Measurements from ENCODE around the gene CHTOP. TPM values are rescaled to one million over a fixed set of nuclear protein-coding genes. Genes with fewer than 3 reads are reported as not detected.
A peak's percentile ranks its signal among the peaks of the same experiment; 100 is the strongest.

CHTOP gene
- total and polyA plus RNA-seq, 2 of the 13 experiments (the other 11 are each of a cell fraction or from before 2014, with no cell fraction given) = 38.0 to 51.9 TPM

DNA sequence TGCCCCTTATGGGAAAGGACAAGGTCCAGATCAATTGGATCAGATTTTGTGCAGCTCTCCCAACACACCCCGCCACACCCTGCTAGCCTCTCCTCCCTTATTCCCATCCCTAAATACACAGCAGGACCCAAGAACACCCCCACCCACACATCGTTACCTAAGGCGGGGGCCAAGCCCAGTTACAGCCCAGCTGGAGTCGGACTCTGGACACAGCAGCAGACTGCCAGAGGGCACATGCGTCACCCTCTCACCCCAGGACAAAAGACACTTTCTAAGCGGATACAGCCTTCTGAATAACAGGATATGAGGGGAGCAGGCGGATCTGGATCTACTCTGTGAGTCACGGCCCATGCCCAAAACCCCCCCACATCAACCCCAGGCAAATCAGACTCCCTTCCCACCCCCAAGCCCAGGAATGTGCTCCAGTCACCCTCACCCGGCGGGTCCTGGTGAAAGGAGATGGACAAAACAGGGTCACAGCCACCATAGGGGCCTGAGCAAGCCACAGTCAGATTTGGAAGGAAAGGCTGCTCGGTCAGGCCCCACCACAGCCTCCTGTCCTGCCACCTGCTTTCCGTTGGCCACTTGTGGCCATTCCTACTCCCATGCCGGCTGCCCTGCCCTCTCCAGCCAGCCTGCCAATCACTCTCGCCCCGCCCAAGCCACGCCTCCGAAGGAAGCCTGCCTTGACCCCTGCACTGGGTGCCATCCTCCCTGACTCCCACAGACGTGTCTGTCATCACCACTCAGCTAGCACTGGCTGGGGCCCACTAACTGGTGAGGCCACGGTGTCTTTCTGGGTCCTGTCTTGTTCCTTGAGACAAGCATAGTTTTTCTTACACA, 24.9 kb upstream of the CHTOP start (continued):
- TF ChIP-seq, protein P1, sequence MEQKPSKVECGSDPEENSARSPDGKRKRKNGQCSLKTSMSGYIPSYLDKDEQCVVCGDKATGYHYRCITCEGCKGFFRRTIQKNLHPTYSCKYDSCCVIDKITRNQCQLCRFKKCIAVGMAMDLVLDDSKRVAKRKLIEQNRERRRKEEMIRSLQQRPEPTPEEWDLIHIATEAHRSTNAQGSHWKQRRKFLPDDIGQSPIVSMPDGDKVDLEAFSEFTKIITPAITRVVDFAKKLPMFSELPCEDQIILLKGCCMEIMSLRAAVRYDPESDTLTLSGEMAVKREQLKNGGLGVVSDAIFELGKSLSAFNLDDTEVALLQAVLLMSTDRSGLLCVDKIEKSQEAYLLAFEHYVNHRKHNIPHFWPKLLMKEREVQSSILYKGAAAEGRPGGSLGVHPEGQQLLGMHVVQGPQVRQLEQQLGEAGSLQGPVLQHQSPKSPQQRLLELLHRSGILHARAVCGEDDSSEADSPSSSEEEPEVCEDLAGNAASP (CRISPR knock-in tag; IDR thresholded peaks at IDR 0.05; ENCODE audit: borderline replicate concordance) = peak; percentile 82; the same call in 1 of the 2 replicates
- no peak for TF ChIP-seq ZFP1 (CRISPR knock-in tag; IDR thresholded peaks at IDR 0.05)
- peak; percentile 53; the same call in 1 of the 2 replicates for TF ChIP-seq RXRB (CRISPR knock-in tag; IDR thresholded peaks at IDR 0.05; ENCODE audit: borderline replicate concordance)
- TF ChIP-seq, protein P2, sequence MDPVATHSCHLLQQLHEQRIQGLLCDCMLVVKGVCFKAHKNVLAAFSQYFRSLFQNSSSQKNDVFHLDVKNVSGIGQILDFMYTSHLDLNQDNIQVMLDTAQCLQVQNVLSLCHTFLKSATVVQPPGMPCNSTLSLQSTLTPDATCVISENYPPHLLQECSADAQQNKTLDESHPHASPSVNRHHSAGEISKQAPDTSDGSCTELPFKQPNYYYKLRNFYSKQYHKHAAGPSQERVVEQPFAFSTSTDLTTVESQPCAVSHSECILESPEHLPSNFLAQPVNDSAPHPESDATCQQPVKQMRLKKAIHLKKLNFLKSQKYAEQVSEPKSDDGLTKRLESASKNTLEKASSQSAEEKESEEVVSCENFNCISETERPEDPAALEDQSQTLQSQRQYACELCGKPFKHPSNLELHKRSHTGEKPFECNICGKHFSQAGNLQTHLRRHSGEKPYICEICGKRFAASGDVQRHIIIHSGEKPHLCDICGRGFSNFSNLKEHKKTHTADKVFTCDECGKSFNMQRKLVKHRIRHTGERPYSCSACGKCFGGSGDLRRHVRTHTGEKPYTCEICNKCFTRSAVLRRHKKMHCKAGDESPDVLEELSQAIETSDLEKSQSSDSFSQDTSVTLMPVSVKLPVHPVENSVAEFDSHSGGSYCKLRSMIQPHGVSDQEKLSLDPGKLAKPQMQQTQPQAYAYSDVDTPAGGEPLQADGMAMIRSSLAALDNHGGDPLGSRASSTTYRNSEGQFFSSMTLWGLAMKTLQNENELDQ (CRISPR knock-in tag; IDR thresholded peaks at IDR 0.05; ENCODE audit: borderline replicate concordance) = no peak
- TF ChIP-seq HNRNPUL1 (IDR thresholded peaks at IDR 0.05; ENCODE audit: low read depth, low read length) = no peak
- TF ChIP-seq ZNF446 (CRISPR knock-in tag; IDR thresholded peaks at IDR 0.05) = no peak
- TF ChIP-seq, protein P3, sequence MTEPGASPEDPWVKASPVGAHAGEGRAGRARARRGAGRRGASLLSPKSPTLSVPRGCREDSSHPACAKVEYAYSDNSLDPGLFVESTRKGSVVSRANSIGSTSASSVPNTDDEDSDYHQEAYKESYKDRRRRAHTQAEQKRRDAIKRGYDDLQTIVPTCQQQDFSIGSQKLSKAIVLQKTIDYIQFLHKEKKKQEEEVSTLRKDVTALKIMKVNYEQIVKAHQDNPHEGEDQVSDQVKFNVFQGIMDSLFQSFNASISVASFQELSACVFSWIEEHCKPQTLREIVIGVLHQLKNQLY (CRISPR knock-in tag; IDR thresholded peaks at IDR 0.05) = peak; percentile 35; the same call in 1 of the 2 replicates
- no peak for TF ChIP-seq PAX8 (CRISPR knock-in tag; IDR thresholded peaks at IDR 0.05; ENCODE audit: borderline replicate concordance)
- peak; percentile 89; the same call in 1 of the 2 replicates for TF ChIP-seq ZNF543 (CRISPR knock-in tag; IDR thresholded peaks at IDR 0.05)
- TF ChIP-seq, protein P4, sequence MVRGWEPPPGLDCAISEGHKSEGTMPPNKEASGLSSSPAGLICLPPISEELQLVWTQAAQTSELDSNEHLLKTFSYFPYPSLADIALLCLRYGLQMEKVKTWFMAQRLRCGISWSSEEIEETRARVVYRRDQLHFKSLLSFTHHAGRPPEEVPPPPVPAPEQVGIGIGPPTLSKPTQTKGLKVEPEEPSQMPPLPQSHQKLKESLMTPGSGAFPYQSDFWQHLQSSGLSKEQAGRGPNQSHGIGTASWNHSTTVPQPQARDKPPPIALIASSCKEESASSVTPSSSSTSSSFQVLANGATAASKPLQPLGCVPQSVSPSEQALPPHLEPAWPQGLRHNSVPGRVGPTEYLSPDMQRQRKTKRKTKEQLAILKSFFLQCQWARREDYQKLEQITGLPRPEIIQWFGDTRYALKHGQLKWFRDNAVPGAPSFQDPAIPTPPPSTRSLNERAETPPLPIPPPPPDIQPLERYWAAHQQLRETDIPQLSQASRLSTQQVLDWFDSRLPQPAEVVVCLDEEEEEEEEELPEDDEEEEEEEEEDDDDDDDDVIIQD (CRISPR knock-in tag; IDR thresholded peaks at IDR 0.05; ENCODE audit: low read depth) = no peak
- TF ChIP-seq, protein P5, sequence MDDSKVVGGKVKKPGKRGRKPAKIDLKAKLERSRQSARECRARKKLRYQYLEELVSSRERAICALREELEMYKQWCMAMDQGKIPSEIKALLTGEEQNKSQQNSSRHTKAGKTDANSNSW (CRISPR knock-in tag; IDR thresholded peaks at IDR 0.05; ENCODE audit: borderline replicate concordance) = no peak
- TF ChIP-seq RBM39 (IDR thresholded peaks at IDR 0.05; ENCODE audit: low read depth, low read length, poor library complexity, severe bottlenecking) = peak; percentile 56
- TF ChIP-seq, protein P6, sequence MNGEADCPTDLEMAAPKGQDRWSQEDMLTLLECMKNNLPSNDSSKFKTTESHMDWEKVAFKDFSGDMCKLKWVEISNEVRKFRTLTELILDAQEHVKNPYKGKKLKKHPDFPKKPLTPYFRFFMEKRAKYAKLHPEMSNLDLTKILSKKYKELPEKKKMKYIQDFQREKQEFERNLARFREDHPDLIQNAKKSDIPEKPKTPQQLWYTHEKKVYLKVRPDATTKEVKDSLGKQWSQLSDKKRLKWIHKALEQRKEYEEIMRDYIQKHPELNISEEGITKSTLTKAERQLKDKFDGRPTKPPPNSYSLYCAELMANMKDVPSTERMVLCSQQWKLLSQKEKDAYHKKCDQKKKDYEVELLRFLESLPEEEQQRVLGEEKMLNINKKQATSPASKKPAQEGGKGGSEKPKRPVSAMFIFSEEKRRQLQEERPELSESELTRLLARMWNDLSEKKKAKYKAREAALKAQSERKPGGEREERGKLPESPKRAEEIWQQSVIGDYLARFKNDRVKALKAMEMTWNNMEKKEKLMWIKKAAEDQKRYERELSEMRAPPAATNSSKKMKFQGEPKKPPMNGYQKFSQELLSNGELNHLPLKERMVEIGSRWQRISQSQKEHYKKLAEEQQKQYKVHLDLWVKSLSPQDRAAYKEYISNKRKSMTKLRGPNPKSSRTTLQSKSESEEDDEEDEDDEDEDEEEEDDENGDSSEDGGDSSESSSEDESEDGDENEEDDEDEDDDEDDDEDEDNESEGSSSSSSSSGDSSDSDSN (CRISPR knock-in tag; IDR thresholded peaks at IDR 0.05) = peak; percentile 61
- TF ChIP-seq MAZ (IDR thresholded peaks at IDR 0.05; ENCODE audit: borderline replicate concordance, low read depth, low read length) = peak; percentile 48; the same call in 1 of the 2 replicates
- TF ChIP-seq MAZ (CRISPR knock-in tag; IDR thresholded peaks at IDR 0.05; ENCODE audit: low read depth) = peak; percentile 64; the same call in 1 of the 2 replicates

All from HepG2 (cell line).